IMR-90 (cell line): ENCODE data around the gene IGF1R. TPM values are rescaled to one million over a fixed set of nuclear protein-coding genes. Genes with fewer than 3 reads are reported as not detected.

Source experiments
- ATAC-seq: fragments of 200-7000 bp; cut with Tn5 transposase; 2 replicates; pipeline ENCODE4 v1.9.1; 2020; ENCODE audit warnings: low read depth, mild to moderate bottlenecking, moderate library complexity
- BruUV-seq: library from RNA; stranded (reverse); fragments of 400-500 nt; replicated peaks from 2 replicates; lab custom pipeline; 2021; lab: Mats Ljungman, UMichigan
- CTCF ChIA-PET: fragments of 300-600 bp; formaldehyde crosslinking; extraction: SDS; loops from one replicate; lab custom pipeline; 2021; ENCODE audit warnings: antibody characterized with exemption; lab: Yijun Ruan, JAX
- POLR2A ChIA-PET: fragments of 300-600 bp; sonication (Branson Sonifier 250); formaldehyde crosslinking; loops from one replicate; lab custom pipeline; 2022; ENCODE audit warnings: antibody characterized with exemption; ENCODE audit not compliant: unreplicated experiment; lab: Charles Lee
- DNase-seq: peaks from one replicate; pipeline ENCODE4 v3.0.0; 2013
- H2AFZ ChIP-seq: replicated peaks from 2 replicates; pipeline ENCODE3; 2013; ENCODE audit warnings: low read length, mild to moderate bottlenecking; ENCODE audit not compliant: poor library complexity
- H2AK5ac ChIP-seq: 2 replicates; pipeline ENCODE4 v1.6.1; 2013; ENCODE audit warnings: low read depth, low read length, inconsistent platforms
- H2AK9ac ChIP-seq: replicated peaks from 2 replicates; pipeline ENCODE3; 2013; ENCODE audit warnings: mild to moderate bottlenecking, low read depth, low read length, moderate library complexity; ENCODE audit not compliant: poor library complexity
- H2BK120ac ChIP-seq: 2 replicates; pipeline ENCODE4 v1.6.1; 2013; ENCODE audit warnings: low read depth, low read length, inconsistent platforms
- H2BK15ac ChIP-seq: 3 replicates; pipeline ENCODE4 v1.6.1; 2013; ENCODE audit warnings: low read depth, low read length, inconsistent platforms
- H2BK20ac ChIP-seq: 2 replicates; pipeline ENCODE4 v1.6.1; 2013; ENCODE audit warnings: low read depth, mild to moderate bottlenecking, inconsistent platforms, low read length, moderate library complexity
- H2BK5ac ChIP-seq: 2 replicates; pipeline ENCODE4 v1.6.1; 2013; ENCODE audit warnings: mild to moderate bottlenecking, low read depth, low read length, inconsistent platforms; ENCODE audit not compliant: poor library complexity, severe bottlenecking
- H3K14ac ChIP-seq: replicated peaks from 2 replicates; pipeline ENCODE4 v1.6.1; 2013; ENCODE audit warnings: low read depth, low read length, inconsistent platforms
- H3K18ac ChIP-seq: 2 replicates; pipeline ENCODE4 v1.6.1; 2013; ENCODE audit warnings: low read depth, low read length, control low read depth
- H3K23ac ChIP-seq: 2 replicates; pipeline ENCODE4 v1.6.1; 2013; ENCODE audit warnings: low read depth, low read length, inconsistent platforms
- H3K27ac ChIP-seq: 2 replicates; pipeline ENCODE4 v1.5.1; 2013; ENCODE audit warnings: mild to moderate bottlenecking, control low read depth, low read length; ENCODE audit not compliant: insufficient read depth
- H3K27me3 ChIP-seq: 2 replicates; pipeline ENCODE4 v1.6.1; 2013; ENCODE audit warnings: low read length; ENCODE audit not compliant: control insufficient read depth, insufficient read depth
- H3K36me3 ChIP-seq: 2 replicates; pipeline ENCODE4 v1.6.1; 2013; ENCODE audit warnings: low read length, mixed read lengths; ENCODE audit not compliant: control insufficient read depth, insufficient read depth
- H3K4ac ChIP-seq: 2 replicates; pipeline ENCODE4 v1.6.1; 2013; ENCODE audit warnings: low read depth, low read length, inconsistent platforms
- H3K4me1 ChIP-seq: 2 replicates; pipeline ENCODE4 v1.6.1; 2013; ENCODE audit warnings: low read length, mixed read lengths; ENCODE audit not compliant: control insufficient read depth, insufficient read depth
- H3K4me2 ChIP-seq: 2 replicates; pipeline ENCODE4 v1.6.1; 2013; ENCODE audit warnings: low read depth, mild to moderate bottlenecking, control low read depth, low read length, moderate library complexity
- H3K4me3 ChIP-seq: 2 replicates; pipeline ENCODE4 v1.5.1; 2013; ENCODE audit warnings: low read depth, mild to moderate bottlenecking, control low read depth, low read length, moderate library complexity; ENCODE audit not compliant: insufficient read depth
- H3K56ac ChIP-seq: 2 replicates; pipeline ENCODE4 v1.6.1; 2013; ENCODE audit warnings: low read length, inconsistent platforms; ENCODE audit not compliant: insufficient read depth; ENCODE audit errors: extremely low read depth
- H3K79me1 ChIP-seq, 2 experiments: 2 replicates each; pipeline ENCODE4 v1.6.1; 2013; ENCODE audit warnings: low read length in 2 of 2, inconsistent platforms in 1 of 2, low read depth in 1 of 2
- H3K9ac ChIP-seq: 2 replicates; pipeline ENCODE4 v1.6.1; 2013; ENCODE audit warnings: low read depth, low read length, control low read depth
- H3K9me1 ChIP-seq: 2 replicates; pipeline ENCODE4 v1.6.1; 2013; ENCODE audit warnings: low read length, inconsistent platforms; ENCODE audit not compliant: insufficient read depth
- H3K9me3 ChIP-seq: 2 replicates; pipeline ENCODE4 v1.6.1; 2013; ENCODE audit warnings: low read length; ENCODE audit not compliant: control insufficient read depth, insufficient read depth
- H4K20me1 ChIP-seq: 2 replicates; pipeline ENCODE4 v1.6.1; 2013; ENCODE audit warnings: low read length, inconsistent platforms; ENCODE audit not compliant: insufficient read depth
- H4K5ac ChIP-seq: 2 replicates; pipeline ENCODE4 v1.6.1; 2013; ENCODE audit warnings: mild to moderate bottlenecking, low read depth, low read length, control low read depth
- H4K8ac ChIP-seq, 2 experiments: 2 replicates each; pipeline ENCODE4 v1.6.1; 2013; ENCODE audit warnings: low read depth in 2 of 2, low read length in 2 of 2, control low read depth in 1 of 2, inconsistent platforms in 1 of 2
- H4K91ac ChIP-seq: 2 replicates; pipeline ENCODE4 v1.6.1; 2013; ENCODE audit warnings: low read depth, low read length, inconsistent platforms; ENCODE audit not compliant: insufficient read depth
- BHLHE40 ChIP-seq: fragments of 150-350 bp; IDR thresholded peaks from 2 replicates; pipeline ENCODE4 v1.6.1; 2016; ENCODE audit warnings: mild to moderate bottlenecking, low read depth, low read length
- CEBPB ChIP-seq: IDR thresholded peaks from 2 replicates; pipeline ENCODE4 v1.6.1; 2012; ENCODE audit warnings: low read depth, low read length, improper control_type of control experiment
- CHD1 ChIP-seq: IDR thresholded peaks from 2 replicates; pipeline ENCODE4 v1.6.1; 2012; ENCODE audit warnings: low read depth, low read length, improper control_type of control experiment
- FOS ChIP-seq: fragments of 150-350 bp; IDR thresholded peaks from 2 replicates; pipeline ENCODE4 v1.6.1; 2016; ENCODE audit warnings: low read depth, low read length
- MAFK ChIP-seq: IDR thresholded peaks from 2 replicates; pipeline ENCODE4 v1.6.1; 2012; ENCODE audit warnings: low read depth, low read length, improper control_type of control experiment
- MAZ ChIP-seq: IDR thresholded peaks from 2 replicates; pipeline ENCODE4 v1.6.1; 2012; ENCODE audit warnings: low read depth, mild to moderate bottlenecking, low read length, improper control_type of control experiment, moderate library complexity, borderline replicate concordance
- MXI1 ChIP-seq: IDR thresholded peaks from 2 replicates; pipeline ENCODE4 v1.6.1; 2012; ENCODE audit warnings: low read depth, mild to moderate bottlenecking, low read length, moderate library complexity, borderline replicate concordance
- NFE2L2 ChIP-seq: fragments of 150-350 bp; IDR thresholded peaks from 2 replicates; pipeline ENCODE4 v1.6.1; 2016; ENCODE audit warnings: low read depth, mild to moderate bottlenecking, low read length
- POLR2A ChIP-seq: IDR thresholded peaks from 2 replicates; pipeline ENCODE4 v1.6.1; 2012; ENCODE audit warnings: mild to moderate bottlenecking, low read depth, low read length
- RAD21 ChIP-seq: IDR thresholded peaks from 2 replicates; pipeline ENCODE4 v1.6.1; 2012; ENCODE audit warnings: low read length, improper control_type of control experiment
- RCOR1 ChIP-seq: IDR thresholded peaks from 2 replicates; pipeline ENCODE4 v1.6.1; 2012; ENCODE audit warnings: mild to moderate bottlenecking, low read length, improper control_type of control experiment; ENCODE audit not compliant: insufficient replicate concordance
- RFX5 ChIP-seq: IDR thresholded peaks from 2 replicates; pipeline ENCODE4 v1.8.0; 2012; ENCODE audit warnings: low read depth, mild to moderate bottlenecking, low read length, moderate library complexity
- SMC3 ChIP-seq: fragments of 150-350 bp; IDR thresholded peaks from 2 replicates; pipeline ENCODE4 v1.6.1; 2016; ENCODE audit warnings: low read depth, mild to moderate bottlenecking, antibody characterized with exemption, low read length, moderate library complexity
- USF2 ChIP-seq: fragments of 150-350 bp; IDR thresholded peaks from 2 replicates; pipeline ENCODE4 v1.6.1; 2017; ENCODE audit warnings: mild to moderate bottlenecking, antibody characterized with exemption, low read length, low read depth
- WGBS, 2 experiments: methylation state at CpG; one replicate each; pipeline versions ENCODE4 v1.1.5 to v1.1.7; 2013; ENCODE audit warnings: missing lambda C conversion rate in 2 of 2; ENCODE audit not compliant: insufficient read length in 1 of 2; ENCODE audit errors: extremely low coverage in 2 of 2; 5-methylcytosine and 5-hydroxymethylcytosine counted together
- dilution Hi-C: fragments of 300-500 bp; cut with HindIII; formaldehyde crosslinking; loops from one replicate; pipeline ENCODE4 v1.14.3; 2018; ENCODE audit warnings: low sequenced_read_pairs; ENCODE audit not compliant: unreplicated experiment
- in situ Hi-C: fragments of 300-500 bp; cut with MboI; formaldehyde crosslinking; loops from 3 replicates; pipeline ENCODE4 v1.14.3; 2019; ENCODE audit warnings: low sequenced_read_pairs, inconsistent platforms, mixed read lengths
- intact Hi-C: fragments of 100-400 bp; cut with micrococcal nuclease; formaldehyde crosslinking; loops from 2 replicates; pipeline ENCODE4 v1.10.0; 2022
- polyA plus RNA-seq, 3 experiments: library from polyadenylated mRNA; depleted of rRNA; stranded (reverse); fragments of >200 nt; gene quantifications; 2 replicates each; pipeline ENCODE4 v1.2.3, GENCODE V29; 2012; ENCODE audit warnings: low replicate concordance in 1 of 3
- total RNA-seq: library from RNA; depleted of rRNA; stranded (reverse); fragments of >200 nt; gene quantifications from 2 replicates; pipeline ENCODE4 v1.2.3, GENCODE V29; 2012
- TF ChIP-seq, protein P1 (sequence below): fragments of 150-350 bp; IDR thresholded peaks from 2 replicates; pipeline ENCODE4 v1.6.1; 2016; ENCODE audit warnings: low read depth, mild to moderate bottlenecking, low read length, moderate library complexity, borderline replicate concordance
- TF ChIP-seq, protein P2 (sequence below): conservative IDR thresholded peaks from 2 replicates; pipeline ENCODE4 v1.5.1; 2012; ENCODE audit warnings: mild to moderate bottlenecking, low read depth, low read length, improper control_type of control experiment

The IGF1R gene
- total and polyA plus RNA-seq, 2 of the 4 experiments (the other 2 are of a cell fraction) = 24.0 to 24.9 TPM

DNA sequence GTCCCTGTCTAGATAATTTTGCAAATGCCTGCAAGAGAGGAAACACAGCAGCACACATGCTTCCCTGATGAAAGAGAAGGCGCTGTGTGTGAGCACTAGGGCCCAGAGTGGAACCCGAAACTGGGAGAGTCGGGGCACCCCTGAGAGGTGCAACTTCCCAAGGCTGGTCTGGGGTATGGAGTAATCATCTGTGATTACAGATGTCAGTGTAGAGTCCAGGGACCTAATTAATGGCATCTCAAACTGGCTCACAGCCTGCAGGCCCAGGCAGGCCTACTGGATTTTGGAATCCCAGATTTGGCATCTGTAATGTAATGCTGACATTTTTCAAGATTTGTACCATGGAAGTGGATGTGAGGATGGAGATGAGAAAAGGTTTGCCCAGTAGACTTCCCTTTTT is 329.8 kb downstream of the IGF1R start:
- Histone ChIP-seq H3K9ac (no peak overlapping the region), H3K4me3 (no peak overlapping the region), H2BK20ac (no peak overlapping the region), H3K4me2 (no peak overlapping the region), H2AK9ac (no peak overlapping the region), H4K8ac (no peak overlapping the region), H3K9me1 (peaks cover 9% of the 10 kb centered on the region), H3K14ac (no peak overlapping the region), H3K4ac (no peak overlapping the region), H3K23ac (no peak overlapping the region), H2BK120ac (no peak overlapping the region), H3K79me1 (0 out of 4 replicates have a peak, but pooled peaks cover 0 to 4% of the 10 kb centered on the region in 2 experiments), H3K56ac (no peak overlapping the region), H2AK5ac (no peak overlapping the region), H4K20me1 (no peaks in the 10 kb centered on the region), H3K27ac (no peak overlapping the region), H3K9me3 (no peaks in the 10 kb centered on the region), H2AFZ (no peak overlapping the region), H2BK5ac (no peak overlapping the region), H4K5ac (no peak overlapping the region), H3K27me3 (no peaks in the 10 kb centered on the region), H4K91ac (no peak overlapping the region), H3K36me3 (no peaks in the 10 kb centered on the region), H3K18ac (no peak overlapping the region), H3K4me1 (peaks cover 7% of the 10 kb centered on the region), H2BK15ac (no peak overlapping the region)
- in situ Hi-C loops (no loop called here), intact Hi-C loops (no loop called here), dilution Hi-C loops (no loop called here)
- no TSS peak for BruUV-seq
- ATAC-seq = no peak
- TF ChIP-seq MAZ = no peak
- no peak for TF ChIP-seq FOS
- TF ChIP-seq USF2 = no peak
- TF ChIP-seq BHLHE40 = no peak
- TF ChIP-seq POLR2A = no peak
- TF ChIP-seq MXI1 = no peak
- no peak for TF ChIP-seq CEBPB
- no peak for TF ChIP-seq RAD21
- TF ChIP-seq NFE2L2 = no peak
- no peak for TF ChIP-seq RFX5
- TF ChIP-seq RCOR1 = no peak
- TF ChIP-seq, protein P1, sequence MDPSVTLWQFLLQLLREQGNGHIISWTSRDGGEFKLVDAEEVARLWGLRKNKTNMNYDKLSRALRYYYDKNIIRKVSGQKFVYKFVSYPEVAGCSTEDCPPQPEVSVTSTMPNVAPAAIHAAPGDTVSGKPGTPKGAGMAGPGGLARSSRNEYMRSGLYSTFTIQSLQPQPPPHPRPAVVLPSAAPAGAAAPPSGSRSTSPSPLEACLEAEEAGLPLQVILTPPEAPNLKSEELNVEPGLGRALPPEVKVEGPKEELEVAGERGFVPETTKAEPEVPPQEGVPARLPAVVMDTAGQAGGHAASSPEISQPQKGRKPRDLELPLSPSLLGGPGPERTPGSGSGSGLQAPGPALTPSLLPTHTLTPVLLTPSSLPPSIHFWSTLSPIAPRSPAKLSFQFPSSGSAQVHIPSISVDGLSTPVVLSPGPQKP = no peak
- no peak for TF ChIP-seq SMC3
- no peak for TF ChIP-seq MAFK
- no peak for TF ChIP-seq CHD1
- TF ChIP-seq, protein P2, sequence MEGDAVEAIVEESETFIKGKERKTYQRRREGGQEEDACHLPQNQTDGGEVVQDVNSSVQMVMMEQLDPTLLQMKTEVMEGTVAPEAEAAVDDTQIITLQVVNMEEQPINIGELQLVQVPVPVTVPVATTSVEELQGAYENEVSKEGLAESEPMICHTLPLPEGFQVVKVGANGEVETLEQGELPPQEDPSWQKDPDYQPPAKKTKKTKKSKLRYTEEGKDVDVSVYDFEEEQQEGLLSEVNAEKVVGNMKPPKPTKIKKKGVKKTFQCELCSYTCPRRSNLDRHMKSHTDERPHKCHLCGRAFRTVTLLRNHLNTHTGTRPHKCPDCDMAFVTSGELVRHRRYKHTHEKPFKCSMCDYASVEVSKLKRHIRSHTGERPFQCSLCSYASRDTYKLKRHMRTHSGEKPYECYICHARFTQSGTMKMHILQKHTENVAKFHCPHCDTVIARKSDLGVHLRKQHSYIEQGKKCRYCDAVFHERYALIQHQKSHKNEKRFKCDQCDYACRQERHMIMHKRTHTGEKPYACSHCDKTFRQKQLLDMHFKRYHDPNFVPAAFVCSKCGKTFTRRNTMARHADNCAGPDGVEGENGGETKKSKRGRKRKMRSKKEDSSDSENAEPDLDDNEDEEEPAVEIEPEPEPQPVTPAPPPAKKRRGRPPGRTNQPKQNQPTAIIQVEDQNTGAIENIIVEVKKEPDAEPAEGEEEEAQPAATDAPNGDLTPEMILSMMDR = no peak
- 100% methylated on average over 3 of the region's 3 CpGs; no CpG with 5 or more reads in 1 of the 2 experiments for WGBS, 2 experiments
- CTCF ChIA-PET = no interaction called here
- no peak for DNase-seq
- POLR2A ChIA-PET = no interaction called here
